DMS53 (cell line): ENCODE measurements around the gene USP4.
"Not testable (repeated sequence)": the region's sequence is repeated elsewhere in the genome, so short reads cannot be mapped to it uniquely, and the experiment has no call there.

Experiments used
- DNase-seq: peaks from one replicate; lab custom pipeline; 2025; lab: John Stamatoyannopoulos, UW

The USP4 gene, protein sequence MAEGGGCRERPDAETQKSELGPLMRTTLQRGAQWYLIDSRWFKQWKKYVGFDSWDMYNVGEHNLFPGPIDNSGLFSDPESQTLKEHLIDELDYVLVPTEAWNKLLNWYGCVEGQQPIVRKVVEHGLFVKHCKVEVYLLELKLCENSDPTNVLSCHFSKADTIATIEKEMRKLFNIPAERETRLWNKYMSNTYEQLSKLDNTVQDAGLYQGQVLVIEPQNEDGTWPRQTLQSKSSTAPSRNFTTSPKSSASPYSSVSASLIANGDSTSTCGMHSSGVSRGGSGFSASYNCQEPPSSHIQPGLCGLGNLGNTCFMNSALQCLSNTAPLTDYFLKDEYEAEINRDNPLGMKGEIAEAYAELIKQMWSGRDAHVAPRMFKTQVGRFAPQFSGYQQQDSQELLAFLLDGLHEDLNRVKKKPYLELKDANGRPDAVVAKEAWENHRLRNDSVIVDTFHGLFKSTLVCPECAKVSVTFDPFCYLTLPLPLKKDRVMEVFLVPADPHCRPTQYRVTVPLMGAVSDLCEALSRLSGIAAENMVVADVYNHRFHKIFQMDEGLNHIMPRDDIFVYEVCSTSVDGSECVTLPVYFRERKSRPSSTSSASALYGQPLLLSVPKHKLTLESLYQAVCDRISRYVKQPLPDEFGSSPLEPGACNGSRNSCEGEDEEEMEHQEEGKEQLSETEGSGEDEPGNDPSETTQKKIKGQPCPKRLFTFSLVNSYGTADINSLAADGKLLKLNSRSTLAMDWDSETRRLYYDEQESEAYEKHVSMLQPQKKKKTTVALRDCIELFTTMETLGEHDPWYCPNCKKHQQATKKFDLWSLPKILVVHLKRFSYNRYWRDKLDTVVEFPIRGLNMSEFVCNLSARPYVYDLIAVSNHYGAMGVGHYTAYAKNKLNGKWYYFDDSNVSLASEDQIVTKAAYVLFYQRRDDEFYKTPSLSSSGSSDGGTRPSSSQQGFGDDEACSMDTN

DNA sequence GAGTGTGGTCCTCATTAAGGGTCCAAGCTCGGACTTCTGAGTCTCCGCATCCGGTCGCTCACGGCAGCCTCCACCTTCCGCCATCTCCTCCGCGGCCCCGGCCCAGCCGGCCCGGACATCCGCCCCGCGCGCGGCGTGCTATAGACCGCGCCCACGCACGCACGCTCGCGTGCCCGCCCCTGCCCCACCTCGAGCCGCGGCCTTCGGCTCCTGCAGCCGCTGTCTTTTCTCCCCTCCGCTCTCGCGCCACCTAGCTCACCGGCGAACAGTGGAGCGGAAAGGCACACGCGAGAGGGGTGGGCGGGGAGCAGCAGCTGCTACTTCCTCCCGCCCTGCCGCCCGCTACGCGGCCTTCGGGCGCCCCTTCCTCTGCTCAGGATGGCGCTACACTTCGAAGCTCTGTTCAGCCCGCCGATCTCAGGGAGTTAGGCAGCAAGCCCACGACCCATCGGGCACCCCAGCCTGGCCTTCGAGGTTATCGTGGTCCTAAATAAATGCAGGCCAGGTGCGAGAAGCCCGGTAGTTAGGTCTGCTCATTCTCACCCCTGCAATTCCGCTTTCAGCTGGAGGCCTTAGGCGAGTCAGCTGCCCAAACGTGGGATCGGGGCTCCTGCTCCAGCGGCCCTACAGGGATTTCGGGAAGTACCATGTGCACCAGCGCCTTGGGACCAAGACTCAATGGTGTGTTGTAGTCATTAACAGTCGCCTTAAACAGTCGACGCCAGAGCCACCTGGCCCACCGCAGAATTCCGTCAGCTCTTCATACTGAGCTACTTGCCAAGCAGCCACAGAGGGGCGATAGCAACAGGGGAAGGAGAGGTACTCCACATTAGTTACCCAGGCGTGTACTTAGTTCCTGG, at the start of gene USP4:
Gene USP4, minus strand, starts transcription at position 113 of the 860 bp plus-strand sequence. Its CDS starts 29 bp downstream, at position 84.
- DNase-seq = peak; percentile 91

GRCh38 chr3:49389297-49389696, 49.4 kb upstream of the USP4 start:
- DNase-seq = no peak

GRCh38 chr3:49388289-49388820, 48.5 kb upstream of the USP4 start:
- DNase-seq = no peak

DNA sequence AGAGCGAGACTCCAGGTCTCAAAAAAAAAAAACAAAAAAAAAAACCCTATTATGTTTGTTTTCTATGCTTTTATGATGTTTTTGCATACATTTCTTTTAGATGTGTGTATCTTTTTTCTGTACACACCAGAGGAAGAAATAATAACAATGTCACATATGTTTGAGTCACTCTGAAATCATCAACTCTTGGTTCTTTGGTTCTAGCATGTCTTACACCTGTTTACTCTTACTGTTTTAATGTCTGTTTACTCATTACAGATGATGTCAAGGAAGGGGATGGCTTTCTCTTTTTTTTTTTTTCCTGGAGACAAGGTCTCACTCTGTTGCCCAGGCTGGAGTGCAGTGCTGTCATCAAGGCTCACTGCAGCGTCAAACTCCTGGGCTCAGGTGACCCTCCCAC, 47.9 kb upstream of the USP4 start:
- no peak for DNase-seq

DNA sequence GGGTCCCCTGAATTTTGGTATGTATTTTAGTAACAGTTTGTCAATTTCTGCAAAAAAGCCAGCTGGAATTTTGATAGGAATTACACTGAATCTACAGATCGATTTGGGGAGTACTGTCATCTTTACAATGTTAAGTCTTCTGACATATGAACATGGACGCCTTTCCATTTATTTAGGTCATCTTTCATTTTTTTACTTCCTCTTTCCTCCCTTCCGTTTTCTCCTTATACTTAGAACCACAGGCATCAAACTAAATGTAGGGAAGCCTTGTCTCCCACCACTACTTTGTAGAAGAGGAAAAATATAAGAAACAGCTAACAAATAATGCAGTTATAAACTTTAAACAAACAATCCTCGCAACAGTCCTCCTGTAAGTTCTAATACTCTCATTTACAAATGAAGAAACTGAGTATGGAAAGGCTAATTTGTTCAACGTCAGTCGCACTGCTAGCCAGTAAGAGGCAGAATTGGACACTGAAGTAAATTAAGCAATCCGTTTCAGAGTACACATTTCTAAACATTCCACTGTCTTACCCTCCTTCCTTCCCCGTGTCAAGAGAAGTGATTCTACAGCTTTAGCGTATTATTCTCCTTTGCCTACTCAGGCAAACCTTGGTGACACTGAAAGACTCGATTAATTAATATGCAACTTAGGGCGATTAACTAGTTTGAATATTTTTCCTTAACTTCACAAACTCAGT, 46.4 kb upstream of the USP4 start:
- no peak for DNase-seq

DNA sequence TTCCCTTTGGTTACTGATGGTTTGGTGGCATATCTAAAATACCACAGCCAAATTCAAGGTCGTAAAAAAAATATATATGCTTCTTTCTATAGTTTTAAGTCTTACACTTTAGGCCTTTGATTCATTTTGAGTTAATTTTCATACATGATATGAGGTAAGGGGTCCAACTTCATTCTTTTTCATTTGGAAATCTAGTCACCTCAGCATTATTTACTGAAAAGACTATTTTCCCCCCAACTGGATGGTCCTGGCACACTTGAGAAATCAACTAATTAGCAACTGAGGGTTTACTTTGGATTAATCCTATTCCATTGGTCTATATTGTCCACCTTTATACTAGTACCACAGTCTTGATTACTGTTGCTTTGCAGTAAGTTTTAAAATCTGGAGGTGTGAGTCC, 45.8 kb upstream of the USP4 start:
- no peak for DNase-seq

DNA sequence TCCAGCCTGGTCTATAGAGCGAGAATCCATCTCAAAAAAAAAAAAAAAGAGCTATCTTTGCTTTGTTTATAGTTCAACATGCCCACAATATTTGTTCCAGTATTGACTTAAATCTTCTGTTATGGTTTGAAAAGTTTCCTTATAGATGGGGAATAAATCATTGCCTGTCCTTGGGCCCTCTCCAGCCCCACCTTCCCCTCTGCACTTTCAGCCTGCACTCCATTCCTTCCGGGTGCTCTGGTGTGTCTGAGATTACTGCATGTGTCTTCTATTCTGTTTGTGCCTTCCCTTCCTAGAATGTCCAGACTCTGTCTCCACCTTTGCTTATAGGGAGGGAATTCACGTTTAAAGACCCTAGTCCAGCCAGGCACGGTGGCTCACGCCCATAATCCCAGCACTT, 43.5 kb upstream of the USP4 start:
- no peak for DNase-seq

DNA sequence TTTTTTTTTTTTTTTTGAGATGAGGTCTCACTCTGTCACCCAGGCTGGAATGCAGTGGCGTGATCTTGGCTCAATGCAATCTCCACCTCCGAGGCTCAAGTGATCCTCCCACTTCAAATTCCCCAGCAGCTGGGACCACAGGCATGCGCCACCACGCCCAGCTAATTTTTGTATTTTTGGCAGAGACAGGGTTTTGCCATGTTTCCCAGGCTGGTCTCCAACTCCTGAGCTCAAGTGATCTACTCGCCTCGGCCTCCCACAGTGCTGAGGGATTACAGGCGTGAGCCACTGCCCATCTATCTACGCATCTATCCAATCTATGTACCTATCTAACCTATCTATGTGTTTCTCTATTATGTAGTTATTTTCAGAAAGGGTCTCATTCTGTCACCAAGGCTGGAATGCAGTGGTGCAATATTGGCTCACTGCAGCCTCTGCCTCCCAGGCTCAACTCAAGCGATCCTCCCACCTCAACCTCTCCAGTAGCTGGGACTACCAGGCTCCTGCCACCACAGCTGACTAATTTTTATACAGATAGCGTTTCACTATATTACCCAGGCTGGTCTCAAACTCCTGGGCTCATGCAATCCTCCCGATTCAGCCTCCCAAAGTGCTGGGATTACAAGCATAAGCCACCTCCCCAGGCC, 38.5 kb upstream of the USP4 start:
- no peak for DNase-seq

GRCh38 chr3:49377483-49377882, 37.6 kb upstream of the USP4 start:
- DNase-seq = no peak

DNA sequence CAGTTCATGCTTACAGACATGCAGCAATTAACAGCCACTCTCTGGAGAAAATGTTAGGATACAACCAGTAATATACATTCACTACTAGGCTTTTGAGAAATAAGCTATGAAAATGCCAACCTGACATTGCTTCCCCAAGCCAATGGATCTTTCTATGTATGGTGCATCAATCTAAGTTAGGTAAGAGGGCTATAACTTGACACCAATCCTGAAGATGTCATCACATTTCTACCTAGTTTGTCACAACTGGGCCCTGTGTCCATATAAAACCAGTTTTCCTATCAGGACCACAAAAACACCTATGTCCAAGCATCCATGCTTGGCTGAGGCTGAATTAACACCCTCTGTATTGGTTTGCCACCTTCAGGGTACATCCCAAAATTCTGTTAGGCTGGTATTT, 32.1 kb upstream of the USP4 start:
- no peak for DNase-seq

DNA sequence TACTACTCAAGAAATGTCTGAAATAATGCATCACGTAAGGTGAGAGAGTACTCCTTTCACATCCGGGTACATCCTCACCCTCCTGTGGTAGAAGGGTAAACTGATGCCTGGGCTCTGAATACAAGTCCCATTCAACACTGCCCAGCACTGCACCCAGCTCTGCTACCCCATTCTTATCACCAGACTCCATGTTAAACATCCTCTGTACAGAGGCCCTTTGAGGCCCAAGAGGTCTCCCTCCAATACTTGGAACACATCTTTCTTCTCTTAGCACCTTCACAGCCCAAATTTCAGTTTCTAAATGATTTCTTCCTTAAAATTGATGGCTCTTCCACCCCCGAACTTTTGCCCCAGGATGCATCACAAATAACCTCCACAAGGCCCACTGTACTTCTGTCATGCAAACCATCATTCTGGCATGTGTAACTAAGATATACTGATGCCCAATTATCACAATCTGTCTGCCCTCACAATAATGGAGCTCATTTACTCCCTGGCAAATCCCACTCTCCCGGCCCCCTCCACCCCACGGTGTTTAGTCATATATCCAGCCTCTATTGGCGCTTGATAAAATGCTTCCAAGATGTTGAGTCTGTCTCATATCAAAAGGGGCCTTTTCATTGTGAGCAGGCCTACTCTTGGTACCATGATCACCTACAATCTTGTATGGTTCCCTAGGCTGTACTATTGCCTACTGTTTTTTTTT, 30.9 kb upstream of the USP4 start:
- DNase-seq = no peak

- DNase-seq = no peak
Observed at GRCh38 chr3:49362561-49362960, 22.7 kb upstream of the USP4 start.

GRCh38 chr3:49359623-49360022, 19.8 kb upstream of the USP4 start:
- DNase-seq = peak; percentile 31

GRCh38 chr3:49358884-49359225, 19.0 kb upstream of the USP4 start:
- no peak for DNase-seq

DNA sequence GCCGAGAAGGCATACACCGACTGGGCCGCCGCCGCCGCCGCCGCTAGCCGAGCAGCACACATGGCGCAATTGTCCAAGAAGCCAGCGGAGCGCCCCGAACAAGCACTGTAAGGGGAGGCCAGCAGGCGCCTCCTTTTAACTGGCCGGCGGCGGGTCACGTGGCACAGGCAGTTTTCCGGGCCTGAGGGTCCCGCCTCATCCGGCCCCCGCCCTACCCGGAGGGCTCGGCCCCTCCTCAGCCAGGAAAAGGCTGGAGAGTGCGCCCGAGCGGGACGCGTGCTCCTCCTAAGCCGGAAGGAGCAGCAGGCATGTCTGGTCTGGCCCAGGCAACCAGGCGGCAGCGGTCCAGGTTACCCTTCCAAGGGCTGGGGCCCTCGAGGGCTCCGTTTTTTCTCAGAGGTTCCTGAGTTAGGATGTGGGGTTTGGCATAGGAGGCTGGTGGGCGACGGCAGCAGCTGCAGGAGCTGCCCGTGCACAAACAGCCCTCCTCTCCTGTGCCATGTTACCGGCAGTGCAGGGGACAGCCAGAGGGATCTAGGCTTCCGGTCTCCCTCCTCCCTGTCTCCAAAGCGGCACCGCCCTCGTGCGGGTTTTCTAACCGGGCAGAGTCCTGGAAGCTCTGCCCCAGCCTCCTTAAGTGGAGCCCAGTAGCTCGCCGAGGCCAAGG, 18.5 kb upstream of the USP4 start, which contains the start of gene GPX1:
Gene GPX1, minus strand, starts transcription at position 137 of the 667 bp plus-strand sequence. Its CDS starts 75 bp downstream, at position 62.
- DNase-seq = peak; percentile 92

- peak; percentile 50 for DNase-seq
Observed at GRCh38 chr3:49357443-49358216, 17.8 kb upstream of the USP4 start.

GRCh38 chr3:49357095-49357442, 17.2 kb upstream of the USP4 start:
- not testable (repeated sequence) for DNase-seq

- no peak for DNase-seq
Observed at GRCh38 chr3:49352890-49353421, 13.1 kb upstream of the USP4 start.
